ENCODE results near the gene KIF11.

KIF11 gene

DNA sequence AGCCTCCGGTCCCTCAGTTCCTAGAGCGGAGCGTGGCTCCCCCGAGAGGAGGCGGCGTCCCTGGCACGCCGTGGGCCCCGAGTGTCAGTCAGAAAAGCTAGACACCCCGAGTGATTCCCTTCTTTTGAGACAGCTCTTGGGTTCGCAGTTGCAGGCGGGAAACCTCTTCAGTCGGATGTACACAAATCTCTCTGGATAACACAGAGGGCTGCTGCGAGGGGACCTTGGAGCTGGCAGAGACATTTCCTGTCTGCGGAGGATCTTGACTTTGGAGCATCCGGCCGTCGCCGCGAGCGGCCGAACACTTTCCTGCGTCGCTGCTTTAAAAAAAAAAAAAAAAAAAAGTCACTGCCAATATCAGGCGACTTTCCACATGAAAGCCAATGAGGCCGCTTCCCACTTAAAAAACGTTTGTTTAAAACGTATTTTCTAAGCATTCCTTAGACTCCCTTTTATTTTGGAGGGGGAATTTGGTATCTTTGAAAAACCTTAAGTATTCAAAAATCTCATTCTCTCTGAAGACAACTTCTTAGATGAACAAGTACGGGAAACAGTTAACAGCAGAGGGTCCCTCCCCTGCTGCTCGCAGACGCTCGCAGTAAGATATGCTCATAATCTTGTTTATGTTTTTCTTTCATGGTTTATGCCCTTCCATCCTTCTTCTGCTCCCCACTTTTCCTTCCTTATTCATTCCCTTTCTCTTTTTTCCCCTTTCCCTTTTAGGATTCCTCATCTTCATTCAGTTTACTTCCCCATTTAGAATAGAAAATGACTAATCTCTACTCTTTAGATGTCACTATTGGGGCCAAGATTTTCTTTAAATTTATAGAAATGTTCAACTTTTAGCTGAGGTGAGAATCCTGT, 106.8 kb downstream of the KIF11 start:
- peak overlapping the region; percentile 50 for H3K4me3 ChIP-seq (ENCODE audit: low read depth, low read length)

DNA sequence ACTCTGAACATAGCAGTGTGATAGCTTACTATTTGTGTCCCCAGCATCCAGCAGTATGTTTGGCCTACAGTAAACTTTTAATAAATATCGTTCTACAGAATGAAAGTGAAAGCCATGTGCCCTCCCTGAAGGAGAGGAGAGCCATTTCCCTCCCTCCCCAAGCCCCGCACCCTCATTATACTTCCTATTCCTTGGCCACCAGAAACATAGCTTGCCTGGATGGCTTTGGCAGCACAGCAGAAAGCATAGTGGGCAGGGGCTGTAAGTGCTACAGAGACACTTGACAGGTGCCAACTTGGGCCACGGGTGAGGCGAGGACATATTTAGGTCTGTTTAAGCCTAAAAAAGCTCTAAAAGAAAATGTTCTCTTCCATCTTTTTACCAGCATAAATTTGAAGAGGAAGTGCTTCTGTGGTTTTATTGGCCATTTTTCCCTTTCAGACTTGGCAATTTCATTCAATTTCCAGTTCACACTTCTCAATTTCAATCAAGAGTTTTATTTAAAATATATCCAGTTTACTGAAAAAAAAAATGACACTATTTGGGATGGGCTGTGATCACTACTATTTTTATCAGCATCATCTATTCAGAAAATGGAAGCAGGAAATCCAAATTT, 109.5 kb downstream of the KIF11 start:
- no peak overlapping the region for H3K4me3 ChIP-seq (ENCODE audit: low read depth, low read length)
